LHCN-M2 (cell line): Measurements from ENCODE around the gene SCAF8. TPM values are rescaled to one million over a fixed set of nuclear protein-coding genes. Genes with fewer than 3 reads are reported as not detected.

Source experiments
- DNase-seq: peaks from one replicate; pipeline ENCODE4 v3.0.0-alpha.2; 2012; ENCODE audit warnings: low read depth
- total RNA-seq: library from RNA; depleted of rRNA; stranded (reverse); fragments of >200 nt; gene quantifications from 2 replicates; pipeline ENCODE4 v1.2.3, GENCODE V29; 2014; rRNA removed

Gene SCAF8
- total RNA-seq, 1 experiment from 2014 or later, result 30.7 TPM

DNA sequence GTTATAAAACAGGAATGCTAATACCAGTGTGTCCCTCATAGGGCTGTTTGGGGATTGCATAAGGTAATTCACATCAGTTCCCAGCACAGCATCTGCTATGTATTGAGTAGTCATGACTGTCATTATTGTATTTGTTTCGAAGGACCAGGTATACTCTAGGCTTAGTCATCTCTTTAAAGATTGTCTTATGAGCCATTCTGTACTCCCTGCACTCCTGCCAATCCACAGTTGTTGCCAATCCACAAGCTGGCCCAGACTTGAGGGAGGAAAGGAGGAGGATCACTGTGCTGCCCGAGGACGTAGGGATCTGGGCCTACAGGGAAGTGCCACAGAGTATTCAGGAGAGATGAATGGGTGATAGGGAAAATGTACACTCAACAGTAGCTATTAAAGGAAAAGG, 148.9 kb downstream of the SCAF8 start:
- no peak for DNase-seq

Other genes starting within 250 kb of the SCAF8 start
- gene CNKSR3, start 222.7 kb upstream of the SCAF8 start, total RNA-seq, result 4.4 and 5.6 TPM in 2 replicates